ENCODE data around the gene FN1.

DNA sequence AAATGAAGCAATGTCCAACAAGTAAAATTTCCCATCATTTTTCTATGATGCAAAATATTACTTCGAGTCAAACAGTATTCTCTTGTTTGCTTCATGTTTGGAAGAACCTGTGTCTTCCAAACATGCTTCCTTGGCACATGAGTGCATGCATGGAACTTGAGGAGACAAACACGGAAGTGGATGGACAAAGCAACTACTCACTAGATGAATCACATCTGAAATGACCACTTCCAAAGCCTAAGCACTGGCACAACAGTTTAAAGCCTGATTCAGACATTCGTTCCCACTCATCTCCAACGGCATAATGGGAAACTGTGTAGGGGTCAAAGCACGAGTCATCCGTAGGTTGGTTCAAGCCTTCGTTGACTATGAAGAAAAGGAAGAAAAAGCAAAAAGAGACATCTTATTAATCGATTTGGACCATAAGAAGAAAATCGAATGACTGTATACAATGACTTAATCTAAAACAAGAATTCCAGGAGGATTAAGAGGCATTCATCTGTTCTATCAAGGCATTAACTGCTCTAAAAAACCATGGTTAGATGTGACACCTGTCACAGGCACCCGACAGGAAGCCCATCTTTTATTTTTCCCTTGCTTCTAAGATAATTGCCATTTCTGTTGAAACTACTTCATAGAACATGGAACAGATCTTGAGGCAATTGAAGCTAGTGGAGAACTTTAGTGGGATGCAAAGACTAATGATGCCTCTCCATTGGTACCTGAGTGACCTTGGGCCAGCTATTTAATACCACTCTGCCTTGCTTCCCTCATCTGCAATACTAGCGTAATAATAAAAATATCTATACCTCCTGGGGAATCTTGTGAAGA lies 68.0 kb downstream of the FN1 start:
- TF ChIP-seq, protein P1, sequence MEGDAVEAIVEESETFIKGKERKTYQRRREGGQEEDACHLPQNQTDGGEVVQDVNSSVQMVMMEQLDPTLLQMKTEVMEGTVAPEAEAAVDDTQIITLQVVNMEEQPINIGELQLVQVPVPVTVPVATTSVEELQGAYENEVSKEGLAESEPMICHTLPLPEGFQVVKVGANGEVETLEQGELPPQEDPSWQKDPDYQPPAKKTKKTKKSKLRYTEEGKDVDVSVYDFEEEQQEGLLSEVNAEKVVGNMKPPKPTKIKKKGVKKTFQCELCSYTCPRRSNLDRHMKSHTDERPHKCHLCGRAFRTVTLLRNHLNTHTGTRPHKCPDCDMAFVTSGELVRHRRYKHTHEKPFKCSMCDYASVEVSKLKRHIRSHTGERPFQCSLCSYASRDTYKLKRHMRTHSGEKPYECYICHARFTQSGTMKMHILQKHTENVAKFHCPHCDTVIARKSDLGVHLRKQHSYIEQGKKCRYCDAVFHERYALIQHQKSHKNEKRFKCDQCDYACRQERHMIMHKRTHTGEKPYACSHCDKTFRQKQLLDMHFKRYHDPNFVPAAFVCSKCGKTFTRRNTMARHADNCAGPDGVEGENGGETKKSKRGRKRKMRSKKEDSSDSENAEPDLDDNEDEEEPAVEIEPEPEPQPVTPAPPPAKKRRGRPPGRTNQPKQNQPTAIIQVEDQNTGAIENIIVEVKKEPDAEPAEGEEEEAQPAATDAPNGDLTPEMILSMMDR (IDR thresholded peaks at IDR 0.05): no peak
- no peak for TF ChIP-seq POLR2A (IDR thresholded peaks at IDR 0.05)
